ENCODE data around the gene TRIML2.

- TF ChIP-seq POLR2AphosphoS5 (IDR thresholded peaks at IDR 0.05; ENCODE audit: low read depth, low read length) = no peak
- TF ChIP-seq CTCF (IDR thresholded peaks at IDR 0.05) = no peak
- TF ChIP-seq SIN3A (IDR thresholded peaks at IDR 0.05; ENCODE audit: borderline replicate concordance, low read depth, low read length) = no peak
- TF ChIP-seq JUND (IDR thresholded peaks at IDR 0.05) = no peak
- no peak for TF ChIP-seq PBX3 (IDR thresholded peaks at IDR 0.05)
- no peak for TF ChIP-seq USF1 (IDR thresholded peaks at IDR 0.05; ENCODE audit: borderline replicate concordance, low read depth)
- TF ChIP-seq IRF3 (IDR thresholded peaks at IDR 0.05; ENCODE audit: low read depth, low read length) = no peak
- TF ChIP-seq GATA2 (CRISPR knock-in tag; IDR thresholded peaks at IDR 0.05) = no peak
- TF ChIP-seq NRF1 (IDR thresholded peaks at IDR 0.05; ENCODE audit: low read depth, low read length) = no peak
- no peak for TF ChIP-seq EZH2phosphoT487 (IDR thresholded peaks at IDR 0.05; ENCODE audit: borderline replicate concordance, low read depth)
- no peak for TF ChIP-seq MXI1 (IDR thresholded peaks at IDR 0.05; ENCODE audit: low read depth, low read length)
- TF ChIP-seq REST (IDR thresholded peaks at IDR 0.05; ENCODE audit: low read depth, low read length) = no peak
Measured at GRCh38 chr4:188130355-188130754, 21.0 kb upstream of the TRIML2 start.
